ENCODE data around the gene STT3B. TPM values are rescaled to one million over a fixed set of nuclear protein-coding genes. Genes with fewer than 3 reads are reported as not detected.

The STT3B gene
- total RNA-seq, 2 donors from 2014 or later, result 104 to 113 TPM

DNA sequence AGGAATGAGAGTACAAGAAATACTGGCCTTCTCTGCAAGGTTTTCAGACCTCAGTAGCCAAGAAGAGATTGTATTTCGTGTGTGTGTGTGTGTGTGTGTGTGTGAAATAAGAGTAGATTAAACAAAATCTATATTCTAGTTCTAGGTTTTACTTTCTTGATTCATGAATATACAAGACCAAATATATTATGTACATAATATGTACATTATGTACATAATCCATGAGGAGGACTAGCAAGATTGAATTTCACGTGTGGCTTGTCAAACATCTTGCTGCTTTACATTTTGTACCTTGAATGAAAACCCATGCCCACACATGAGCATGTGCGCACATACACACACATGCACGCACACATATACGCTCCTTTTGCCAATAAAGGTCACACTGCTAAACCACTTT lies 18.2 kb upstream of the STT3B start:
- ATAC-seq (no peak), DNase-seq (no peak)
- intact Hi-C loops (cut with DNase I, micrococcal nuclease), result no loop called here

- ATAC-seq, result no peak
- DNase-seq, result no peak
- intact Hi-C loops (cut with DNase I, micrococcal nuclease), result no loop called here
Observed at GRCh38 chr3:31515486-31516284, 17.0 kb upstream of the STT3B start.

DNA sequence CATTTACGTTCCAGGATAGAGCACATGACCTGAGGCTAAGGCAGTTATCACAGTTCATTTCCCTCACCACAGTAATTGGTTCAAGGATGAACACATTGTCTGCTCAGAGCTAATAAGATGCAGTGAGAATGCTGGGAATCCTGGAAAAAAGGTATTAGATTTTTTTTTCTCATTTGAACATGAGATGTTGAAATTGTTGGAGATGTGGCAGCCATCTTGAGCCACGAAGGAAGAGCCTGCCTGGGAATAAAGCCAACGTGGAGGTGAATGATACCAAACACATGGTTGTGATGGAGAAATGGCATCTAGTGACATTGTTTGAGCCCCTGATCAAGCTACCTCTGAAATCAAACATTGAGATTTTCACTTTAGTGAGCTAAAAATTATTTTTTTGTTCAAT lies 16.0 kb upstream of the STT3B start:
- intact Hi-C loops (cut with DNase I, micrococcal nuclease), result no loop called here
- DNase-seq (no peak), ATAC-seq (no peak)

DNA sequence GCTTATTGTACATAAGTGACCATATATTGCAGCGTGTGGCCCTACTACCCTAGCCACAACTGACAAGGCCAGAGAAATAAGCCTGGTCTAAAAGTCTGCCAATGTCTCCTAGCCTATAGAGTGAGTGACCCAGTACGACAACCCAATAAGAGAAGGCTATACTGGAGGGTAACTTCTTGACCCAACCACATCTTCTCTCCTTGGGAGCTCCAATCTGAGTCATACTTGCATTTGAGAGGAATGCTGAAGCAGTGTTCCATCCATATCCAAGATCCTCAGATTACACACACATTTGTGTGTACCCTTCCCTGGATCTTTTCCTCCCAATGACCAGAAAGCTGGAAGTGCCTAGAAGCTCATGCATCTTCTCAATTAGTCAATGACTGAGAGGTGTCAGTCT lies 11.3 kb upstream of the STT3B start:
- intact Hi-C loops (cut with DNase I, micrococcal nuclease), result no loop called here
- DNase-seq, result no peak
- ATAC-seq, result no peak

DNA sequence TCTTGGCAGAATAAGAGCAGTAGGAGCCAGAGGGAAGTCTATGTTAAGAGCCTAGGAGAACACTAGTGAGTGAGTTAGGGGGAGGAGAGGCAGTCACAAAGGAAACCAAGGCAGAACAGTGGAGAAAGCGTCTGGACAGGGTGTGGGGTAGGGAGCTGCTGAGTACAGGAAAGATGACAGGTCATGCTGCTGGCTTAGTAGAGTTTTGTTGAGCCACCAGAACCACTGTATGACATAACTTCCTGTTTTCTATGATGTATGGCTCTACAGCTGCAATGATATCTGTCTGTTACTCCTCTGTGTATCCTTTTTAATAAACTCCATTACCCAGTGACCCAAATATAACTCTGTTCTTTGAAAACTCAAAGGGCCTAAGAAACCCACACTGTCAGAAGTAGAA lies 10.6 kb upstream of the STT3B start:
- no peak for DNase-seq
- ATAC-seq, result peak; percentile 34
- intact Hi-C loops (cut with DNase I, micrococcal nuclease), result no loop called here

GRCh38 chr3:31523543-31523942 lies 9.2 kb upstream of the STT3B start:
- no peak for DNase-seq
- no peak for ATAC-seq
- intact Hi-C loops (cut with DNase I, micrococcal nuclease), result no loop called here

DNA sequence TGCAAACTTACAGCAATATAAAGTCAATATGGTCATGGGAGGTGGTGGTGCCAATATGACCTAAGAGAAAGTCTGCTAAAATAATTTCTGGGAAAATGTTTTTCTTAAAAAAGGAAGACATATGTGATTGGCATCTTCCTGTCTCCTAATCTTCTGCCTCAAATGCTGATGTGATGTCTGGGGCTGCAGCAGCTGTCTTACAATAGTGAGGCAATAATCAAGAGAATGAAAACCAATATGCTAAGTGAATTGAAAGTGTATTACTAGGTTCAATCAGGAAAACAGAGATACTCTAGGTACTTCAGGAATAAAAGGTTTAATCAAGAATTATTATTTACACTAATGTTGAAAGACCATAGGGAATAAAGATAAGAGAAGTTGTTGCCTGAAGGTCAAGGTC lies 7.2 kb upstream of the STT3B start:
- DNase-seq, result no peak
- intact Hi-C loops (cut with DNase I, micrococcal nuclease), result no loop called here
- ATAC-seq, result no peak

- no peak for DNase-seq
- no peak for ATAC-seq
- intact Hi-C loops (cut with DNase I, micrococcal nuclease), result no loop called here
Observed at GRCh38 chr3:31529421-31529820, 3.3 kb upstream of the STT3B start.

GRCh38 chr3:31530039-31530959 lies 2.4 kb upstream of the STT3B start:
- no peak for DNase-seq
- intact Hi-C loops (cut with DNase I, micrococcal nuclease), result no loop called here
- no peak for ATAC-seq

DNA sequence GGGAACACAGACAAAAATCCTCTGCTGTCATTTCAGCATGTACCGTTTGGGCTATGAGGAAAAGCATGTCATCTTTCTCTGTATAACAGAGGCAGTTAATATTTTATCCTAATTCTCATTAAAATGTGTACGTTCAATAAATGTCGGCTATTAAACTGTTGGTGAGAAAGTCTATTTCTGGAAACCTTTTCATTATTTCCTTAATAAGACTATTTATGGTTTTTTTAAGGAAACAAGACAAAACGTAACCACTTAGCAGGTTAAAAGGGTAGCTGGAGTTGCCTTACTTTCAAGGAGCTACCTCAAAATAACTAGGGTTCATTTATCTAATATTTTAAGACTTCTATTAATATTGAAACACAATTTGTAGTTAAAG lies 1.8 kb upstream of the STT3B start:
- no peak for ATAC-seq
- intact Hi-C loops (cut with DNase I, micrococcal nuclease), result no loop called here
- DNase-seq, result no peak

DNA sequence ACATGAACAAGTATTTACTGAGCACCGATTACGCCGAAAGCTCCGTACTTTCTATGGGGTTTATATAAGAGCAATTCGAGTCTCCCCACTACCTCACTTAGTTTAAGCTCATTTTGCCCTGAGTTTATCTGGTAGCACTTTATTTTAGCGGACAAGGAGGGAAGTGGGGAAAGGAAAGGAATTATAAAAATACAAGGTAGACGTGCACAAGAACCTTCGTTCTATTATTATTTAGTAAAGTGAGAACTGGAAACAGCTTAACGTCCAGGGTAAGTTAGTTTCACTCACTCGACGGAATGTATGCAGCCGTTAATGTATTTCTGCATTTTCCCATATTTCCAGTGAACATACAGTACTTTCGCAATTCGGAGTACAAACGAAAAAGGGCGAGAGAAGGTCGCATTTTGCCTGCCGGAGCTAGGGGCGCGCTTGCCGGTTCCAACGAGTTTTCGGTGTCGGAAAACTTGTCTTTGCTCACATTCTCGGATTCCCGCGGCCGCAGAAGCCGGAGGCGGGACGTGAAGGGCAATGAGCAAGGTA lies 1.2 kb upstream of the STT3B start:
- DNase-seq (no peak), ATAC-seq (no peak)
- intact Hi-C loops (cut with DNase I, micrococcal nuclease), result no loop called here

GRCh38 chr3:31531992-31532586 lies 636 bp upstream of the STT3B start:
- intact Hi-C loops (cut with DNase I, micrococcal nuclease), result no loop called here
- peak; percentile 86 for ATAC-seq
- DNase-seq, result peak; percentile 99

DNA sequence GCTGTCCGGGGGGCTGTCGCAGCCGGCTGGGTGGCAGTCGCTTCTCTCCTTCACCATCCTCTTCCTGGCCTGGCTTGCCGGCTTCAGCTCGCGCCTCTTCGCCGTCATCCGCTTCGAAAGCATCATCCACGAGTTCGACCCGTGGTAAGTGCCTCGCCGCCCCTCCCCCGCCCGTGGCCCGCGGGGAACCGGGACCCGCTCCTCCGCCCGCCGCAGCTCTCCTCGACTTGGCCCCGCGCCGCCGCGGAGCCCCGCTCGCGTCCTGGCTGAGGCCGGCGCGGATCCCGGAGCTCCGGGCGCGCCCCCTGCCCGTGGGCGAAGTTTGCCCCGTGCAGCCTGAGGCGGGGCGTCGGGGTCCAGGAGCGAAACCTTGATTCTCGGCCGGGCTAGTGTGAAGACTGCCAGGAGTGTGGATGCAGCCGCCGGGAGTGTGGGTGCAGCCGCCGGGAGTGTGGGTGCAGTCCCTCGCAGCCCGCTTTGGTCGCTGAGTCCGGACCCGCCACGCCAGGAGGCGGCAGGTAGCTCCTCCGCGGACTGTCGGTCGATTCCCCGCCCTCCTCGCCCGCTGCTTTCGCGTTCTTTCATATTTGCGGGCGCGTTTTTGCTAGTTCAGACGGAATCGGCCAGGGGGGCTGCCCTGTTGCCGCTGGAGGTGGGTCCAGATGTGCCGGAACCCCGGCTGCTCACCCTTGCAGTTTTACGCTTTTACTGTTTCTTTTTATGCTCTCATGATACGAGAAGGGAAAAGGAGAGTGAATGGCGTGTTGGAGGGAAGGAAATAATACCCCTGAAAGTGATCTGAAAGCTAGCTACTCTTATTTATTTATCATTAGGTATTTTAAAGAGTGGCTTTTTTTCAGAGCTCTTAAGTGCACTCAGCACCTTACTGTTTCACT lies 692 bp downstream of the STT3B start:
- ATAC-seq, result peak; percentile 15
- DNase-seq, result peak; percentile 55 to 75
- intact Hi-C loops (cut with DNase I, micrococcal nuclease), result no loop called here

DNA sequence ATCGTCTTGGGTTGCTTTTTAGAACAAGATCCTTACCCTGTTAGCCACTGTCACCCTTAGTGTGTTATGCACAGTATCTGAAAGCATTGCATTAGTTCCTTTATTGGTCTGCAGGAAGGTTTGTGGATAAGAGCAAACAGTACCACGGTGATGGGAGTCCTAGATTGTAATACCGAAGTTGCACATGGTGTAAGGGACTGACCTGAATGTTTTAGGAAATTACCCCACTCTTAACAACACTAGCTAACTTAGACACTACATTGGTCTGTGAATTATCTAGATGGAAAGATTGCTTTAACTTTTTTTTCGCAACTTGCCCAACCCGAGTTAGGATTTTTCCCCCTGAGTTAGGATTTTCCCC lies 1.3 kb downstream of the STT3B start:
- DNase-seq, result no peak
- no peak for ATAC-seq
- intact Hi-C loops (cut with DNase I, micrococcal nuclease), result no loop called here

- ATAC-seq, result no peak
- no peak for DNase-seq
- intact Hi-C loops (cut with DNase I, micrococcal nuclease), result no loop called here
Observed at GRCh38 chr3:31536497-31536896, 3.8 kb downstream of the STT3B start.

GRCh38 chr3:31538801-31539200 lies 6.1 kb downstream of the STT3B start:
- DNase-seq, result no peak
- intact Hi-C loops (cut with DNase I, micrococcal nuclease), result no loop called here
- ATAC-seq, result no peak

- DNase-seq, result no peak
Observed at GRCh38 chr3:31539275-31539674, 6.5 kb downstream of the STT3B start.

GRCh38 chr3:31541089-31541488 lies 8.4 kb downstream of the STT3B start:
- peak; percentile 24 for ATAC-seq
- DNase-seq, result no peak
- intact Hi-C loops (cut with DNase I, micrococcal nuclease), result no loop called here

More at GRCh38 chr3:31539275-31539674, 6.5 kb downstream of the STT3B start:
- peak; percentile 34 for ATAC-seq
- intact Hi-C loops (cut with DNase I, micrococcal nuclease), result no loop called here

DNA sequence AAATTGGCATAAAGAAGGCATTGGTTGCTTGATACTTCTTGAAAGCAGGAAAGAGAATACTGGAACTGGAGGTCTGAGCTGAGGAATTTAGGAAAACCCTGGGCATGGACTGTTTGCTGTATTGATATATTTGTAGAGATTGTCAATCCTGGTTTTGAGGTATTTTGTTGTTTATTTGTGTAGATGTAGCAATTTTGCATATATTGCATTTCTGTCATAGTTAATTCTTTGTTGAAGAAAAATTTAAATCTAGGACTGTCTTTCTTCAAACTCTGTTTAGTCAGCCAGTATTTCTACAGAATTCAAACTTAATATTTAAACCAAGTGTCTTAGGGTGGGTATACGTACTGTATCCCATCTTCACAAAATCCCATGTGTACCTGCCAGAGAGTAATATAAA lies 9.5 kb downstream of the STT3B start:
- ATAC-seq (no peak), DNase-seq (no peak)
- intact Hi-C loops (cut with DNase I, micrococcal nuclease), result no loop called here
